Ishikawa (cell line): ENCODE results near the gene C20orf202.

Experiments used
- CEBPB ChIP-seq: IDR thresholded peaks from 2 replicates; pipeline ENCODE4 v1.6.1; 2012
- FOXM1 ChIP-seq: IDR thresholded peaks from 2 replicates; pipeline ENCODE4 v1.6.1; 2012; ENCODE audit warnings: low read depth, borderline replicate concordance
- TAF1 ChIP-seq: IDR thresholded peaks from 2 replicates; pipeline ENCODE4 v1.6.1; 2012; ENCODE audit warnings: low read depth, mild to moderate bottlenecking
- TEAD4 ChIP-seq: IDR thresholded peaks from 2 replicates; pipeline ENCODE4 v1.6.1; 2012
- TF ChIP-seq, protein P1 (sequence below): IDR thresholded peaks from 2 replicates; pipeline ENCODE4 v1.6.1; 2012

GRCh38 chr20:1202762-1203504 is at the start of gene C20orf202:
- TF ChIP-seq TEAD4 (no peak), TAF1 (no peak), FOXM1 (no peak), CEBPB (no peak)
- TF ChIP-seq, protein P1, sequence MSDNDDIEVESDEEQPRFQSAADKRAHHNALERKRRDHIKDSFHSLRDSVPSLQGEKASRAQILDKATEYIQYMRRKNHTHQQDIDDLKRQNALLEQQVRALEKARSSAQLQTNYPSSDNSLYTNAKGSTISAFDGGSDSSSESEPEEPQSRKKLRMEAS = no peak
